Activated naive CD8-positive, alpha-beta T cell treated with anti-CD3 and anti-CD28 coated beads, Interleukin-2, amount 50 U/mL, for 16 hours (primary cell): Measurements from ENCODE around the gene BUD23.

ENCODE experiments used
- DNase-seq: peaks from one replicate; pipeline ENCODE4 v3.0.0-alpha.2; 2020; ENCODE audit warnings: low read depth, low spot score

The BUD23 gene

DNA sequence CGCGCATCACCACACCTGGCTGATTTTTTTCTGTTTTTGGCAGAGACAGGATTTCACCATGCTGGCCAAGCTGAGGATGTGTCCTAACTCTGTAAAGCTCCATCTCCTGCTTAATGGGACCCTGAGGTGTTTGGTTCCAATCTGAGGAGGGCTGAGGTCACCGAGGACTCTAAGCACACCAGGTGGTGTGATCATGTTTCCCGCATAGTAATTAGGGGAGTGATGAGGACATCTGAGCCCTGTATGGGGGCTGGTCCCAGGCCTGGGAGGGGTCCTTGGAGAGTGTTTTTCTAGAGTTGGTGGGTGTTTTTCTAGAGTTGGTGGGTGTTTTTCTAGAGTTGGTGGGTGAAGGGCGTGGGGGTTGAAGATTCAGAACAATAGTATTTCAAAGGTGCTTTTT is 58.2 kb downstream of the BUD23 start:
- no peak for DNase-seq

DNA sequence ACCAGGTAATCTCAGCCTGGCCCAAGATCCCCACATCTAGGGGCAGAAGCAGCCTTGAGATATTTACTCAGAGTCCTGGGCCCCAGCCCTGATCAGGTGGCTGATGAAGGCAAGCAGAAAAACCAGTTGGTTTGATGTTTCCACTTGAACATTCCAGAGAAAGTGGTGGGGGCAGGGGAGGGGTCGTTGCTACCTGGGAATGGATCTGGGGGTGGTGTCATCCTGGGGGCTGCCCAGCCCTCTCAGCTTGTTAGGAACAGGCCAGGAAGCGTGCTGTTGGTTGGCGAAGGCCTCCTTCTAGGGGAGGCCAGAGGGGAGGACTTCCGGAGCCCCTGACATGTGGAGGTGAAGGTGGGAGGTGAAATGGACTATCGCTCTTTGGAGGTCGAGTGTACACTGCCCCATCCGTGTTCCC is 58.9 kb downstream of the BUD23 start:
- DNase-seq = no peak

DNA sequence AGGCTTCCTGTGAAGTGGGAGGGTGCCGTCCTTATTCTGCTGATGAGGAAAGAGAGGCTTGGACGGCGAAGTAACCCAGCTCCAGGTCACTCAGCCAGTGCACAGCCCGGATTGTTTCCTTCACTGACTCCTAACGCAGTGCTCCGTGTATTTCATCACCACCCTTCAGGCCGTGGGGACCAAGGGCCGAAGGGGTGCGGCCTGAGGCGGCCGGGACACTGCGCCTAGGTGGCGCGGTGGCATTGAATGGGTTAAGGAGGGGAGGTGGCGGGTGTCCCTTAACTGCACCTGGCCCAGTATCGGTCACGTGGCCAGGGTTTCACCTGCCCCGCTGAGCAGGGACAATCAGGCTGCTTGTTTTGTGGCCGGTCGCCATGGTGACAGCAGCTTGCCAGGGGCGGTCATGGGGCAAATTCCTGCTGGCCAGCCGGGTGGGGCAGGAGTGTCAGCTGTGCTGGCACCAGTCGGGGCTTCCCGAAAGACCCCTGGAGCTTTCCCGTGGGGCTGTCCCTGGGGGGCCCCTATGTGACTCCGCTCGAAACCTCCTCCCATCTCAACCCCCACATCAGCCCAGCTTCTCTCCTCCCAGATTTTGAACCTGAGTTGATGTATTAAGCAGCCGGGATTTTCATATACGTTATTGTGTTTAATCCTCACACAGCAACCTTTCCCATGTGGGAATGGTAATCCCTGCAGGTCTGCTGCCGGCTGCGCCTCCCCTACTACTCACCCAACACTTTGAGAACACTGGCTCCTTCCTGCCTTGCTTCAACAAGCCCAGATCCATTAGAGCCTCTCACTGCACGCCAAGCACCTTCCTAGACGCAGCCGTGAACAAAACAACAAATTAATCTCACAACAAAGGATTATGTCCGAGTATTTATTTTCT is 59.6 kb downstream of the BUD23 start:
- DNase-seq = no peak

DNA sequence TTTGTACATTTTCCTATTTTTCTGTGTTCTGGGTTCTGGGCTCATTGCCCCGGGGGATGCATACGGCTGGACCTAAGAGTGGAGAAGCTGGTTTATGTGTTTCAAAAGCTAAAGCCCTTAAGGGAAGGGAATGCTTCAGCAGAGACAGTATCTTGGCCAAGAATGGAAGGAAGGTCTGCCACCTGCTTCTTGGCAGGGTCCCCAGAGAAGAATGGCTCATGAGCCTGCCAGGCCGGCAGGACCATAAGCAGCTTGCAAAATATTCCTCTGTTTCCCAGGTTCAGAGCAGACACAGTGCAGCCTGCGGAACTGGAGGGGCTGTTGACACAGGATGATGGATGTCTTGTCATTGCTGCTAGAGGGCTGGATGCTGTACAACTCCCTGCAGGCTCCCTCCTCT is 63.0 kb downstream of the BUD23 start:
- no peak for DNase-seq
